Measurements from ENCODE around the gene TRDN.

DNA sequence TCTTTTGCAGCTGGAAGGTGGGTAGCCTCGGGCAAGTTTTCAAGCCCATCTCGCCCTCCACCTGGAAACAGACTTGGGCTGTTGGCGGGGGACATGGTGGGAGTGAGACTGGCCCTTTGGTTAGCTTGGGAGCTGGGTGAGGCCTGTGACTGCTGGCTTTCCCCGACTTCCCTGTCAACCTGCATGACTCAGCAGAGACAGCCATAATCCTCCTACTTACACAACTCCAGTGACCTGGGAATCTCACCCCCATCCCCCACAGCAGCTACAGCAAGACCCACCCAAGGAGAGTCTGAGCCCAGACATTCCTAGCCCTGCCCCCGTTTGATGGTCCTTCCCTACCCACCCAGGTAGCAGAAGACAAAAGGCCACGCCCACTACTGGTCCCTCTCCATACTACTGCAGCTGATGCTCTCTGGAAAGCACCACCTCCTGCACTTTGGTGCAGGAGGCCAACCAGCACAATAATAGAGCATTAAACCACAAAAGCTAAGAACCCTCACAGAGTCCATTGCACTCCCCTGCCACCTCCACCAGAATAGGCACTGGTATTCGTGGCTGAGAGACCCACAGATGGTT is 188.4 kb downstream of the TRDN start:
- TF ChIP-seq POLR2A (IDR thresholded peaks at IDR 0.05) (no peak), CTCF (IDR thresholded peaks at IDR 0.05) (no peak)
